ENCODE data around the gene NOB1. TPM values are rescaled to one million over a fixed set of nuclear protein-coding genes. Genes with fewer than 3 reads are reported as not detected.

The NOB1 gene
- polyA plus RNA-seq, 1 experiment: 73.1 TPM

GRCh38 chr16:69784586-69784985, 29.9 kb upstream of the NOB1 start:
- CTCF ChIA-PET: interaction anchor here (1.5 to 2.5 kb wide), 2 partner anchors 12 to 146 kb away, joined by 4 to 7 read pairs; no protein-coding TSS in a partner anchor
- POLR2A ChIA-PET: no interaction called here
- no peaks in the 10 kb centered on the region for H3K27me3 ChIP-seq (ENCODE audit: control insufficient read depth, insufficient read depth, low read length)
- no peak overlapping the region for H3K4me3 ChIP-seq (ENCODE audit: low read depth, low read length)
- no peak for TF ChIP-seq CTCF (IDR thresholded peaks at IDR 0.05; ENCODE audit: insufficient read depth, low read depth, low read length)
- H3K36me3 ChIP-seq (ENCODE audit: control insufficient read depth, insufficient read depth, low read length): peaks cover 5% of the 10 kb centered on the region
- no peak for DNase-seq (ENCODE audit: low read depth)

GRCh38 chr16:69781118-69781517, 26.4 kb upstream of the NOB1 start:
- TF ChIP-seq CTCF (IDR thresholded peaks at IDR 0.05; ENCODE audit: insufficient read depth, low read depth, low read length): no peak
- H3K36me3 ChIP-seq (ENCODE audit: control insufficient read depth, insufficient read depth, low read length): no peaks in the 10 kb centered on the region; the same call in 1 of the 2 replicates
- no peaks in the 10 kb centered on the region for H3K27me3 ChIP-seq (ENCODE audit: control insufficient read depth, insufficient read depth, low read length)
- H3K4me3 ChIP-seq (ENCODE audit: low read depth, low read length): no peak overlapping the region
- ChIA-PET CTCF (no interaction called here), POLR2A (no interaction called here)
- no peak for DNase-seq (ENCODE audit: low read depth)

GRCh38 chr16:69779724-69780123, 25.0 kb upstream of the NOB1 start:
- DNase-seq (ENCODE audit: low read depth): no peak
- no peak for TF ChIP-seq CTCF (IDR thresholded peaks at IDR 0.05; ENCODE audit: insufficient read depth, low read depth, low read length)
- no peaks in the 10 kb centered on the region for H3K27me3 ChIP-seq (ENCODE audit: control insufficient read depth, insufficient read depth, low read length)
- H3K36me3 ChIP-seq (ENCODE audit: control insufficient read depth, insufficient read depth, low read length): no peaks in the 10 kb centered on the region; the same call in 1 of the 2 replicates
- ChIA-PET CTCF (no interaction called here), POLR2A (no interaction called here)
- no peak overlapping the region for H3K4me3 ChIP-seq (ENCODE audit: low read depth, low read length)

GRCh38 chr16:69775563-69775962, 20.8 kb upstream of the NOB1 start:
- ChIA-PET CTCF (no interaction called here), POLR2A (no interaction called here)
- Histone ChIP-seq H3K36me3 (ENCODE audit: control insufficient read depth, insufficient read depth, low read length) (no peaks in the 10 kb centered on the region; the same call in 1 of the 2 replicates), H3K27me3 (ENCODE audit: control insufficient read depth, insufficient read depth, low read length) (no peaks in the 10 kb centered on the region), H3K4me3 (ENCODE audit: low read depth, low read length) (no peak overlapping the region)
- no peak for TF ChIP-seq CTCF (IDR thresholded peaks at IDR 0.05; ENCODE audit: insufficient read depth, low read depth, low read length)
- DNase-seq (ENCODE audit: low read depth): no peak

GRCh38 chr16:69773260-69773947, 18.7 kb upstream of the NOB1 start:
- no peak for DNase-seq (ENCODE audit: low read depth)
- Histone ChIP-seq H3K27me3 (ENCODE audit: control insufficient read depth, insufficient read depth, low read length) (no peaks in the 10 kb centered on the region), H3K36me3 (ENCODE audit: control insufficient read depth, insufficient read depth, low read length) (no peaks in the 10 kb centered on the region; the same call in 1 of the 2 replicates), H3K4me3 (ENCODE audit: low read depth, low read length) (no peak overlapping the region)
- POLR2A ChIA-PET: no interaction called here
- CTCF ChIA-PET: interaction anchor here (0.8 to 1.3 kb wide), 3 partner anchors 18 to 25 kb away, joined by 3 read pairs; partner anchors contain the start of gene NOB1
- no peak for TF ChIP-seq CTCF (IDR thresholded peaks at IDR 0.05; ENCODE audit: insufficient read depth, low read depth, low read length)

Measured in BJ (cell line).